ENCODE results near the gene FBXO4.

FBXO4 gene

GRCh38 chr5:41924872-41925554 lies at the start of gene FBXO4:
FBXO4 (plus strand) TSS chr5:41925281; CDS start chr5:41925310, 29 bp downstream.
- peak; percentile 76 for TF ChIP-seq CTCF (IDR thresholded peaks at IDR 0.05)

GRCh38 chr5:41876678-41877077 lies 48.4 kb upstream of the FBXO4 start:
- no peak for TF ChIP-seq CTCF (IDR thresholded peaks at IDR 0.05)

- TF ChIP-seq CTCF (IDR thresholded peaks at IDR 0.05) = no peak
Observed at GRCh38 chr5:41877408-41877807, 47.7 kb upstream of the FBXO4 start.

GRCh38 chr5:41878173-41878572 lies 46.9 kb upstream of the FBXO4 start:
- no peak for TF ChIP-seq CTCF (IDR thresholded peaks at IDR 0.05)

GRCh38 chr5:41878643-41879478 lies 46.2 kb upstream of the FBXO4 start:
- no peak for TF ChIP-seq CTCF (IDR thresholded peaks at IDR 0.05)

- TF ChIP-seq CTCF (IDR thresholded peaks at IDR 0.05) = no peak
Observed at GRCh38 chr5:41882765-41883164, 42.3 kb upstream of the FBXO4 start.

GRCh38 chr5:41883243-41883642 lies 41.8 kb upstream of the FBXO4 start:
- TF ChIP-seq CTCF (IDR thresholded peaks at IDR 0.05) = no peak

Data from LNCAP (cell line).